Measurements from ENCODE around the gene GPX4. TPM values are rescaled to one million over a fixed set of nuclear protein-coding genes. Genes with fewer than 3 reads are reported as not detected.

GPX4 gene
- total RNA-seq, 4 donors from 2014 or later, result 338 to 386 (median 375) TPM

DNA sequence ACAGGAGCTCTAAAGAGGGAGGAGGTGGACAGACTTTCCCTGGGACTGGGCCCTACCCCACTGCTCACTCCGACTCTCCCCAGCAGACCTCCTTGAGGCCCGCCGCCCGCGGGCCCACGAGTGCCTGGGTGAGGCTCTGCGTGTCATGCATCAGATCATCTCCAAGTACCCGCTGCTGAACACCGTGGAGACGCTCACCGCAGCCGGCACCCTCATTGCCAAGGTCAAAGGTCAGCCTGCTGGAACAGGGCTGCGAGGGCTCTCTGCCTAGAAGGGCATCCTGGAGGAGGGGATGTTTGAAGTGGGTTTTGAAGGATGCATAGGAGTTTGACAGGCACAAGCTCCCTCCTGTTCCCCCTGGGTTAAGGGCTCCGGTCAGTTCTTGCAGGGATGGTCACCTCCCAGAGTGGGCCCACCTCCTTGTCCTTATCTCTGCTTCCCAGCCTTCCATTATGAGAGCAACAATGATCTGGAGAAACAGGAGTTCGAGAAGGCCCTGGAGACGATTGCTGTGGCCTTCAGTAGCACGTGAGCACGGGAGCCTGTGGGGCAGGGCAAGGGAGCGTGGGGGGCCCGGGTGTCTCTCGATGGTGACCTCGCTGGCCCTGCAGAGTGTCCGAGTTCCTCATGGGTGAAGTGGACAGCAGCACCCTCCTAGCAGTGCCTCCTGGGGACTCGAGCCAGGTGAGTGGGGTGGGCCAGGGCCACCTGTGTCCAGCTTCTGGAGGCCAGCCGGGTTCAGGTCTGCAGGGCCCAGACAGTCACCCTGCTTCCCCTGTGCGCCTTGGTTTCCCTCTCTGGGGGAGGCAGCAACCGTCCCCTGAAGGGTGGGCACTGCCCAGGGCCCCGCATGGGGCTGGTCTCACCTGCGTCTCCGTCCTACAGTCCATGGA lies 30.5 kb upstream of the GPX4 start:
- no peak for DNase-seq (ENCODE audit: extremely low spot score)
- 91% methylated on average over 16 of the region's 30 CpGs for WGBS
- Histone ChIP-seq H3K4me3 (no peak overlapping the region), H3K27ac (replicated peaks in 1 of 4) (no peak overlapping the region), H3K9me3 (no peaks in the 10 kb centered on the region), H3K27me3 (peaks cover 8 to 63% (median 23%) of the 10 kb centered on the region in 4 donors), H3K36me3 (no peaks in the 10 kb centered on the region), H3K4me1 (peaks cover 7 to 31% (median 25%) of the 10 kb centered on the region in 4 donors)
- intact Hi-C loops (cut with DNase I), result no loop called here
- TF ChIP-seq POLR2AphosphoS5 (IDR thresholded peaks at IDR 0.05) (no peak), POLR2A (IDR thresholded peaks at IDR 0.05; ENCODE audit: low read depth) (no peak)
- TF ChIP-seq, protein P1, sequence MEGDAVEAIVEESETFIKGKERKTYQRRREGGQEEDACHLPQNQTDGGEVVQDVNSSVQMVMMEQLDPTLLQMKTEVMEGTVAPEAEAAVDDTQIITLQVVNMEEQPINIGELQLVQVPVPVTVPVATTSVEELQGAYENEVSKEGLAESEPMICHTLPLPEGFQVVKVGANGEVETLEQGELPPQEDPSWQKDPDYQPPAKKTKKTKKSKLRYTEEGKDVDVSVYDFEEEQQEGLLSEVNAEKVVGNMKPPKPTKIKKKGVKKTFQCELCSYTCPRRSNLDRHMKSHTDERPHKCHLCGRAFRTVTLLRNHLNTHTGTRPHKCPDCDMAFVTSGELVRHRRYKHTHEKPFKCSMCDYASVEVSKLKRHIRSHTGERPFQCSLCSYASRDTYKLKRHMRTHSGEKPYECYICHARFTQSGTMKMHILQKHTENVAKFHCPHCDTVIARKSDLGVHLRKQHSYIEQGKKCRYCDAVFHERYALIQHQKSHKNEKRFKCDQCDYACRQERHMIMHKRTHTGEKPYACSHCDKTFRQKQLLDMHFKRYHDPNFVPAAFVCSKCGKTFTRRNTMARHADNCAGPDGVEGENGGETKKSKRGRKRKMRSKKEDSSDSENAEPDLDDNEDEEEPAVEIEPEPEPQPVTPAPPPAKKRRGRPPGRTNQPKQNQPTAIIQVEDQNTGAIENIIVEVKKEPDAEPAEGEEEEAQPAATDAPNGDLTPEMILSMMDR (IDR thresholded peaks at IDR 0.05), result no peak

DNA sequence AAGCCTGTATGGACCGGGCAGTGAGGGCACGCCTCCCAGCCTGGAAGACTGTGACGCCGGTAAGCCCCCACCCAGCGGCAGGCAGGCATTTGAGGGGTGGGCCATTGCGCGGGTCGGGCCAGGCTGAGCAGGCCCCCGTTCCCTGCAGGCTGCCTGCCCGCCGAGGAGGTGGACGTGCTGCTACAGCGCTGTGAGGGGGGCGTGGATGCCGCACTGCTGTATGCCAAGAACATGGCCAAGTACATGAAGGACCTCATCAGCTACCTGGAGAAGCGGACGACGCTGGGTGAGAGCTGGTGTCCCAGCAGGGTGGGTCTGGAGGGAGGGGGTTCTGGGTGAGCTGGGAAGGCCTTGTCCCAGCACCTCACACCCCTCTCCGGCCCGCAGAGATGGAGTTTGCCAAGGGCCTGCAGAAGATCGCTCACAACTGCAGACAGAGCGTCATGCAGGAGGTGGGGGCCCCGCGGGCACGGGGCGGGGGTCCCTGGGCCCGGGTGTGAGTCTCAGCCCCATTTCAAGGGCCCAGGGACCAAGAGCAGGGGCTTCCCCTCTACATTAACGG lies 29.8 kb upstream of the GPX4 start:
- TF ChIP-seq POLR2A (IDR thresholded peaks at IDR 0.05; ENCODE audit: low read depth) (no peak), POLR2AphosphoS5 (IDR thresholded peaks at IDR 0.05) (no peak)
- TF ChIP-seq, protein P1 (IDR thresholded peaks at IDR 0.05), result no peak
- Histone ChIP-seq H3K4me1 (peaks cover 7 to 30% (median 24%) of the 10 kb centered on the region in 4 donors), H3K27me3 (peaks cover 8 to 56% (median 16%) of the 10 kb centered on the region in 4 donors), H3K9me3 (no peaks in the 10 kb centered on the region), H3K4me3 (peak overlapping the region in 3 of 4 donors; percentile 20 to 46 (median 27)), H3K36me3 (no peaks in the 10 kb centered on the region), H3K27ac (replicated peaks in 1 of 4) (no peak overlapping the region)
- intact Hi-C loops (cut with DNase I), result no loop called here
- DNase-seq (ENCODE audit: extremely low spot score), result no peak
- WGBS, result 85% methylated on average over 18 of the region's 28 CpGs

DNA sequence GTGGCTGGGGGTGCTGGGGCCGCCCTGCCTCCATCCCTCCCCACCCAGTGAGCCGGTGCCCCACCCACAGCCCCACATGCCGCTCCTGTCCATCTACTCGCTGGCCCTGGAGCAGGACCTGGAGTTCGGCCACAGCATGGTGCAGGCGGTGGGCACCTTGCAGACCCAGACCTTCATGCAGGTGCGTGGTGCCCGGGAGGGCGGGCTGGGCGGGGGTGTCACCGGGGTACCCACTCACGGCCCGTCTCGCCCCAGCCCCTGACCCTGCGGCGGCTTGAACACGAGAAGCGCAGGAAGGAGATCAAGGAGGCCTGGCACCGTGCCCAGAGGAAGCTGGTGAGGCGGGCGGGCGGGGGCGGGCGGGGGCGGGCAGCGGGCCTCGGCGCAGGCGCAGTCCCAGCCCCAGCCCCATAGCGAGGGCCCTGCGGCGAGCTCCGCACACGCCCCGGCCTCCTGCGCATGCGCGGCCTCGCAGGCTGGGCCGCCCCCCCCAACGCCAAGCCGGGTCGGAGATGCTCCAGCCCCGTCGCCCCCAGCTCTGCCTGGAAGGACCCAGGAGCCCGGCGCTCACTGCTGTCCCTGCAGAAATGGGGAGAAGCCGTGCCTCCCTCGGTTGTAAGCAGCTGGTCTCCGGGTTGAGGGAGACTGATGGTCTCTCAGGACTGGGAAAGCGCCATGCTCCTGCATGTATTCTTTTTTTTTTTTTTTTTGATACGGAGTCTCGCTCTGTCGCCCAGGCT lies 29.1 kb upstream of the GPX4 start:
- WGBS, result 72% methylated on average over 16 of the region's 54 CpGs
- TF ChIP-seq, protein P1 (IDR thresholded peaks at IDR 0.05), result no peak
- TF ChIP-seq POLR2AphosphoS5 (IDR thresholded peaks at IDR 0.05) (no peak), POLR2A (IDR thresholded peaks at IDR 0.05; ENCODE audit: low read depth) (no peak), EP300 (IDR thresholded peaks at IDR 0.05) (no peak)
- H3K27ac ChIP-seq (replicated peaks in 1 of 4), result no peak overlapping the region

DNA sequence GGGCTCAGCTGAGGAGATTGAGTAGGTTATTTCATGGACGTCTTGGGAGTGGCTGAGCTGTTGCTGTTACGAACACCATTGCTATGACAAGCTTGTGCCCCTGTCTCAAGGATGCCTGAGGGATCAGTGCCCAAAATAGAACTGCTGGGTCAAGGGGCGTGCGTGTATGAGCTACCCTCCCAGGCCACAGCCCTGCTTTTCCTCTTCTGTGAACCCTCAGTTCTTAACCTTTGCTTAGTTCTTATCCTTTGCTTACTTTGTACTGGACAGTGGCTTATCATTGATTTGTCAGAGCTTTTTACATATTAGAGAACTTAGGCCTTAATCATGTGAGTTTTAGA lies 27.8 kb upstream of the GPX4 start:
- H3K27ac ChIP-seq (replicated peaks in 1 of 4), result no peak overlapping the region
- H3K36me3 ChIP-seq, result no peaks in the 10 kb centered on the region
- WGBS, result 88% methylated on average over 4 of the region's 4 CpGs
- H3K27me3 ChIP-seq, result peaks cover 2 to 36% (median 4%) of the 10 kb centered on the region in 4 donors
- no peak for TF ChIP-seq POLR2AphosphoS5 (IDR thresholded peaks at IDR 0.05)
- TF ChIP-seq, protein P1 (IDR thresholded peaks at IDR 0.05), result no peak
- no peak for DNase-seq (ENCODE audit: extremely low spot score)
- peaks cover 4 to 15% (median 11%) of the 10 kb centered on the region in 4 donors for H3K4me1 ChIP-seq
- no peaks in the 10 kb centered on the region for H3K9me3 ChIP-seq
- no peak overlapping the region for H3K4me3 ChIP-seq
- intact Hi-C loops (cut with DNase I), result no loop called here

More for the DNA sequence above, 29.1 kb upstream of the GPX4 start:
- Histone ChIP-seq H3K4me3 (peak overlapping the region in 3 of 4 donors; percentile 20 to 46 (median 27)), H3K36me3 (no peaks in the 10 kb centered on the region), H3K4me1 (peaks cover 4 to 24% (median 18%) of the 10 kb centered on the region in 4 donors), H3K27me3 (peaks cover 4 to 49% (median 12%) of the 10 kb centered on the region in 4 donors), H3K9me3 (no peaks in the 10 kb centered on the region)
- intact Hi-C loops (cut with DNase I), result no loop called here
- peak; percentile 94 for DNase-seq (ENCODE audit: extremely low spot score)
